Muscle of leg (tissue), 11 donors: ENCODE measurements around the gene CCDC183. TPM values are rescaled to one million over a fixed set of nuclear protein-coding genes. Genes with fewer than 3 reads are reported as not detected.
"Not testable (repeated sequence)": the region's sequence is repeated elsewhere in the genome, so short reads cannot be mapped to it uniquely, and the experiment has no call there.

Experiments
- DNase-seq: peaks from one replicate; pipeline ENCODE4 v3.0.0; 2013
- H3K27ac ChIP-seq: one replicate; pipeline ENCODE4 v1.5.1; 2013; ENCODE audit warnings: mild to moderate bottlenecking, low read length, control low read depth
- H3K27me3 ChIP-seq: one replicate; pipeline ENCODE4 v1.6.1; 2013; ENCODE audit warnings: low read length; ENCODE audit not compliant: control insufficient read depth, insufficient read depth
- H3K36me3 ChIP-seq: one replicate; pipeline ENCODE4 v1.6.1; 2013; ENCODE audit warnings: low read length; ENCODE audit not compliant: control insufficient read depth, insufficient read depth
- H3K4me1 ChIP-seq: one replicate; pipeline ENCODE4 v1.6.1; 2013; ENCODE audit warnings: low read length; ENCODE audit not compliant: control insufficient read depth, insufficient read depth
- H3K4me3 ChIP-seq: one replicate; pipeline ENCODE4 v1.5.1; 2013; ENCODE audit warnings: low read length, control low read depth
- H3K9me3 ChIP-seq: replicated peaks from 2 replicates; pipeline ENCODE4 v1.6.1; 2013; ENCODE audit warnings: low read depth, low read length; ENCODE audit not compliant: control insufficient read depth
- WGBS: methylation state at CpG from one replicate; pipeline ENCODE4 v1.1.5; 2013; ENCODE audit warnings: missing lambda C conversion rate; ENCODE audit not compliant: insufficient coverage; 5-methylcytosine and 5-hydroxymethylcytosine counted together
- polyA plus RNA-seq, 8 donors: library from polyadenylated mRNA; unstranded; fragments of 120-200 nt; gene quantifications; one replicate each; pipeline versions ENCODE4 v1.2.1 to v1.2.3, GENCODE V29; 2013; ENCODE audit warnings: inconsistent platforms in 1 of 8, low replicate concordance in 1 of 8; ENCODE audit not compliant: insufficient read length in 8 of 8, insufficient read depth in 1 of 8
- total RNA-seq: library from RNA; stranded (reverse); fragments of 120-200 nt; gene quantifications from one replicate; pipeline ENCODE4 v1.2.4, GENCODE V29; 2013

CCDC183 gene
- total and polyA plus RNA-seq, 9 donors, result 0.84 to 4.6 (median 2.1) TPM

DNA sequence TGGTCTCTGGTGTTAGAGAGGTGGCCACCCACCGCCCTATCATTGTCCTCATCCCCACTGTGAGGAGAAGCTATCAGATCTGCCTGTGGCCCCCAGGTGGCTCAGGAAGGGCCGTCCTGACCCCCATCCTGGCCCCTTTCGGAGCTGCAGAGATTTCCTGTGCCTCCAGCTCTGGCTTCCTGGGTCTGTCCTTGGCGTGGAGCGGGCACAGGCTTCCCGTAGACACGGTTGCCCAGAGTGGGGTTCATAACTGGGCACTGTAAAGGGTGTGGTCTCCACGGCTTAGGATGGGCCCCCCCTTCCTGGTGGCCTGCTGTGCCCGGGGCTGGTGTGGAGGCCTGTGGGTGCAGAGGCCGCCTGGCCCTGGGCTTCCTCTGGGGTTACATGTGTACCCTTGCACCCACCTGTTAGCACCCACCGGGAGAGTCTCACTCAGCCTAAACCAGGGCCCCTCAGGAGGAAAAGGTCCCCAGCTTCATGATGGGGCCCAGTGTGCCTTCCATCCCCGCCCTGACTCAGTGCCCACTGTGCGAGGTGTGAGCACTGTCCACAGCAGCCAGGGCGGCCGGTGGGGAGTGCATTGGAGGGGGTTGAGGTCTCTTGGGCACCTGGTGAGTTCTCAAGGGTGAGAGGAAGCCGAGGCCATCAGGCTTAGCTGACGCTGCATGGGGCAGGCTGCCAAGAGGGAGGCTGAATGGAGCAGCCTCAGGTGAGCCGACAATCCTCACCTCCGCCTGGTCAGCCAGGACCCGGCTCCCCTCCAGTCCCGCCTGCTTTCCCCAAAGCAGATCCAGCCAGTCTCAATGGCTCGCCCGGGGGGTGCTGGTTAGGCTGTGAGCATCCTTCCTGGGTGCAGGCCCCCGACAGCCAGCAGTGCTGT lies 30.8 kb downstream of the CCDC183 start:
- DNase-seq, result peak; percentile 3
- no peaks in the 10 kb centered on the region for H3K9me3 ChIP-seq
- no peaks in the 10 kb centered on the region for H3K27me3 ChIP-seq
- no peak overlapping the region for H3K27ac ChIP-seq
- H3K4me1 ChIP-seq, result peaks cover 14% of the 10 kb centered on the region
- 78% methylated on average over 15 of the region's 24 CpGs for WGBS
- H3K4me3 ChIP-seq, result no peak overlapping the region
- peaks cover 80% of the 10 kb centered on the region for H3K36me3 ChIP-seq

DNA sequence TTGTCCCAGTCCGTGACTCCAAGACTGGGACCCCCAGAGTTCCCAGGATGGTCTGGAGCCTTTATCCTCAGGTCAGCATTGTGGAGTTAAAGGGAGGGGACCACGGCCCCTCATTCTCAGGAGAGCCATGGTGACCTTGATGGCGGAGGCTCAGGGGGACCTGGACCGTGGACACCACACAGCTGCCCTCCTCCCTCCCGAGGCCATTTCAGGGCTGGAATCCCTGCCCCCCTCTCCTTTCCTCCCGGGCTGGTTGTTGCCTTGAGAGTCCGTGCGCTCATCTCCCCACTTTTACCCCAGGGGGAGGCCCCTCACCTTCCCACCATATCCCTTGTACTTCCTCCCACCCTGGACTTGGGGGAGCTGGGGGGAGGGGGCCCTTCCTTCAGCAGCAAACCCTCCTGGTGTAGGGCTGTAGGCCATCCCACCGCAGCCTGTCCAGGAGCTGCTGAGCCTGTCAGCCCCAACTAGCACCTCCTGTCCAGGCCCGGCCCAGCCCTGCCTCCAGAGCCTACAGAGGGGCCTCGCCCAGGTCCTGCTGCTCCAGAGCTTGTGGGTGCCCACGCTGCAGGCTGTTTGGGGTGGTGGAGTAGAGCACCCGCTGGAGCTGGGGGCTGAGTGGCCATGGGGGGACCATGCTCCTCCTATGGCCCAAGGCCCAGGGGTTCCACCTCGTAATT lies 31.8 kb downstream of the CCDC183 start:
- Histone ChIP-seq H3K9me3 (no peaks in the 10 kb centered on the region), H3K27me3 (no peaks in the 10 kb centered on the region), H3K27ac (no peak overlapping the region), H3K36me3 (peaks cover 88% of the 10 kb centered on the region), H3K4me3 (no peak overlapping the region), H3K4me1 (peaks cover 14% of the 10 kb centered on the region)
- WGBS, result 87% methylated on average over 6 of the region's 14 CpGs
- DNase-seq, result no peak

- H3K36me3 ChIP-seq, result peaks cover 83% of the 10 kb centered on the region
- no peak overlapping the region for H3K27ac ChIP-seq
- no peak overlapping the region for H3K4me3 ChIP-seq
- DNase-seq, result peak; percentile 6
- H3K9me3 ChIP-seq, result no peaks in the 10 kb centered on the region
- no peaks in the 10 kb centered on the region for H3K27me3 ChIP-seq
- peaks cover 14% of the 10 kb centered on the region for H3K4me1 ChIP-seq
- 93% methylated on average over 30 of the region's 31 CpGs for WGBS
Observed at GRCh38 chr9:136828474-136829140, 32.5 kb downstream of the CCDC183 start.

GRCh38 chr9:136829412-136829811 lies 33.3 kb downstream of the CCDC183 start:
- peaks cover 79% of the 10 kb centered on the region for H3K36me3 ChIP-seq
- no peak overlapping the region for H3K4me3 ChIP-seq
- no peak overlapping the region for H3K27ac ChIP-seq
- 87% methylated on average over 14 of the region's 14 CpGs for WGBS
- no peaks in the 10 kb centered on the region for H3K27me3 ChIP-seq
- no peak for DNase-seq
- no peaks in the 10 kb centered on the region for H3K9me3 ChIP-seq
- peaks cover 14% of the 10 kb centered on the region for H3K4me1 ChIP-seq

- peaks cover 8% of the 10 kb centered on the region for H3K4me1 ChIP-seq
- H3K36me3 ChIP-seq, result peaks cover 75% of the 10 kb centered on the region
- no peak overlapping the region for H3K4me3 ChIP-seq
- H3K27me3 ChIP-seq, result no peaks in the 10 kb centered on the region
- H3K27ac ChIP-seq, result no peak overlapping the region
- 89% methylated on average over 41 of the region's 41 CpGs for WGBS
- peak; percentile 7 for DNase-seq
- no peaks in the 10 kb centered on the region for H3K9me3 ChIP-seq
Observed at GRCh38 chr9:136829981-136830885, 34.1 kb downstream of the CCDC183 start.

DNA sequence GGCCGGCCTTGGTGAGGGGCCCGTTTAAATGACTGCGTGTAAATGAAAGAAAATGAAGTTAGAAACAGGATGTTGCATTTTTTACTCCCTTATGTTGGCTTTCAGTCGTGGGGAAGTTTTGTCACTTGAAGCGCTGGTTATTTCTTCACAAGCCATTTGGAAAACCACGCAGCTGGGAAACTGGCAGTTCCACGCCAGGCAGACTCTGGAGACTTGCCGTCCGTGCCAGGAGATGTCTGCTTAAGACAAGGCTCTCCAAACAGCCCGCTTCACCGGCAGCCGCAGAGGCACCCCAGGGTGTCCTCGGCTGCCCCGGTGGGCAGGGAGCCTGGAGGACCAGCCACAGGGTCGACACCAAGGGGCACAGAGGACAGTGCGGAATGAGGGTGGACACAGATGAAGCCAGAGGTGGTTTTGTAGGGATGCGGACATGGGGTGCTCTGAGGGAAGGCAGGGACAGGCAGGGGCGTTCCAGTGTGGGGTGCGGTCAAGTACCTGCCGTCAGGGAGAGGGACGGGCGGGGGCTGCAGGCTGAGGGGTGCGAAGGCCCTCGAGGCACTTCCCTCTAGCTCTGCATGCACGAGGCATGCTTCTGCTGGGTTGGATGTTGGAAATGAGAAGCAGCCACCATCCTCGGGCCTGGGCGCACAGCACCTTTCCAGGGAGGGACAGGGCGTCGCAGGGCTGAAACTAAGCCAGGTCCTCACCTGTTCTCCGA lies 35.0 kb downstream of the CCDC183 start:
- Histone ChIP-seq H3K27me3 (no peaks in the 10 kb centered on the region), H3K9me3 (no peaks in the 10 kb centered on the region), H3K4me1 (peaks cover 6% of the 10 kb centered on the region), H3K4me3 (no peak overlapping the region), H3K27ac (no peak overlapping the region), H3K36me3 (peaks cover 74% of the 10 kb centered on the region)
- DNase-seq, result peak; percentile 4
- 90% methylated on average over 30 of the region's 30 CpGs for WGBS

GRCh38 chr9:136831720-136832104 lies 35.6 kb downstream of the CCDC183 start:
- WGBS, result 85% methylated on average over 23 of the region's 23 CpGs
- Histone ChIP-seq H3K27ac (no peak overlapping the region), H3K9me3 (no peaks in the 10 kb centered on the region), H3K4me1 (peaks cover 10% of the 10 kb centered on the region), H3K4me3 (no peak overlapping the region), H3K36me3 (peaks cover 74% of the 10 kb centered on the region), H3K27me3 (no peaks in the 10 kb centered on the region)
- DNase-seq, result no peak

GRCh38 chr9:136832581-136832980 lies 36.4 kb downstream of the CCDC183 start:
- Histone ChIP-seq H3K4me3 (no peak overlapping the region), H3K9me3 (no peaks in the 10 kb centered on the region), H3K36me3 (peaks cover 66% of the 10 kb centered on the region), H3K27me3 (no peaks in the 10 kb centered on the region), H3K27ac (no peak overlapping the region), H3K4me1 (peaks cover 10% of the 10 kb centered on the region)
- no peak for DNase-seq
- 84% methylated on average over 7 of the region's 9 CpGs for WGBS

GRCh38 chr9:136833381-136834048 lies 37.4 kb downstream of the CCDC183 start:
- H3K27ac ChIP-seq, H3K9me3 ChIP-seq, H3K4me3 ChIP-seq, H3K27me3 ChIP-seq: not testable (repeated sequence)
- 83% methylated on average over 12 of the region's 16 CpGs for WGBS
- Histone ChIP-seq H3K4me1 (peaks cover 13% of the 10 kb centered on the region), H3K36me3 (peaks cover 65% of the 10 kb centered on the region)
- peak; percentile 5 for DNase-seq
